Activated T-helper 9 cell treated with anti-CD3 and anti-CD28 coated beads, Interleukin-2, amount 50 U/mL, for 16 hours (primary cell): ENCODE measurements around the gene VN1R5.
"Not testable (repeated sequence)": the region's sequence is repeated elsewhere in the genome, so short reads cannot be mapped to it uniquely, and the experiment has no call there.

Experiments
- DNase-seq: peaks from one replicate; pipeline ENCODE4 v3.0.0-alpha.2; 2020; ENCODE audit warnings: low read depth

Gene VN1R5

GRCh38 chr1:247273013-247273412, 17.1 kb downstream of the VN1R5 start:
- DNase-seq = no peak

GRCh38 chr1:247274605-247275256, 18.9 kb downstream of the VN1R5 start:
- no peak for DNase-seq

GRCh38 chr1:247277191-247277590, 21.3 kb downstream of the VN1R5 start:
- DNase-seq = no peak

- no peak for DNase-seq
These were observed 25.2 kb downstream of the VN1R5 start for GRCh38 chr1:247281001-247281574.

- no peak for DNase-seq
These were observed 30.3 kb downstream of the VN1R5 start for GRCh38 chr1:247286134-247286670.

- no peak for DNase-seq
These were observed 31.6 kb downstream of the VN1R5 start for GRCh38 chr1:247287460-247287859.

- no peak for DNase-seq
These were observed 32.5 kb downstream of the VN1R5 start for GRCh38 chr1:247288341-247288740.

GRCh38 chr1:247289274-247289892, 33.5 kb downstream of the VN1R5 start:
- DNase-seq = not testable (repeated sequence)

- DNase-seq = no peak
These were observed 34.7 kb downstream of the VN1R5 start for GRCh38 chr1:247290576-247290975.

- DNase-seq = no peak
These were observed 35.3 kb downstream of the VN1R5 start for GRCh38 chr1:247291161-247291560.

- DNase-seq = no peak
These were observed 36.1 kb downstream of the VN1R5 start for GRCh38 chr1:247291833-247292561.

- no peak for DNase-seq
These were observed 37.2 kb downstream of the VN1R5 start for GRCh38 chr1:247293047-247293446.

- no peak for DNase-seq
These were observed 38.4 kb downstream of the VN1R5 start for GRCh38 chr1:247294282-247294681.

GRCh38 chr1:247295274-247295684, 39.4 kb downstream of the VN1R5 start:
- DNase-seq = no peak

GRCh38 chr1:247295746-247296145, 39.9 kb downstream of the VN1R5 start:
- no peak for DNase-seq

GRCh38 chr1:247296599-247297180, 40.8 kb downstream of the VN1R5 start:
- DNase-seq = no peak

- no peak for DNase-seq
These were observed 41.6 kb downstream of the VN1R5 start for GRCh38 chr1:247297263-247298123.

GRCh38 chr1:247298124-247298481, 42.2 kb downstream of the VN1R5 start:
- DNase-seq = no peak

- no peak for DNase-seq
These were observed 42.8 kb downstream of the VN1R5 start for GRCh38 chr1:247298701-247299100.

GRCh38 chr1:247299723-247300381, 44.0 kb downstream of the VN1R5 start:
- no peak for DNase-seq
